Rectal smooth muscle tissue (tissue), 1 donor: ENCODE results near the gene KCND2.

ENCODE experiments used
- H3K27ac ChIP-seq: one replicate; pipeline ENCODE4 v1.7.0; 2013; ENCODE audit warnings: low read depth, low read length, inconsistent platforms
- H3K27me3 ChIP-seq: one replicate; pipeline ENCODE4 v1.7.0; 2013; ENCODE audit warnings: low read length; ENCODE audit not compliant: control insufficient read depth, insufficient read depth
- H3K36me3 ChIP-seq: one replicate; pipeline ENCODE4 v1.7.0; 2013; ENCODE audit warnings: low read length; ENCODE audit not compliant: control insufficient read depth, insufficient read depth
- H3K4me1 ChIP-seq: one replicate; pipeline ENCODE4 v1.7.0; 2013; ENCODE audit warnings: low read length; ENCODE audit not compliant: control insufficient read depth, insufficient read depth
- H3K4me3 ChIP-seq: one replicate; pipeline ENCODE4 v1.7.0; 2013; ENCODE audit warnings: low read length
- H3K9ac ChIP-seq: one replicate; pipeline ENCODE4 v1.7.0; 2013; ENCODE audit warnings: low read length

The KCND2 gene

DNA sequence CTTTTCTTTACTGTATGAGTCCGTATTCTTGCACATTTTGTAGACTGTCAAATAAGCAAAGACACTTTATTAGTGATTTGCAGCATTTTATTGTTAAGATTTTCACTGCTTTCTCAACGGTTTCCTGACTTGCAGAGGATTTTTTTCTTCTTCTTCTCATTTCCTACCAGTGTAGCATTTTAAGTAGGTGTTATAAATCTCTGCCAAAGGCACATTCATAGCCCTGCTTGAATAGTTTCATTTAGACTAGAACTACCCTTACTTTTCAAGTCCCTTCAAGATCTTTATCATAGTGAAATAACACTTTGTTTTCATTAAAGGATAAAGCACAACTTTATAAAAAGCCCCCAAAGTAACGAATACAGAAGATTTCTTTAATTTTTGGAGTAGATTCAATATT lies 313.6 kb downstream of the KCND2 start:
- Histone ChIP-seq H3K9ac (no peak overlapping the region), H3K27me3 (no peaks in the 10 kb centered on the region), H3K4me1 (no peaks in the 10 kb centered on the region), H3K36me3 (no peaks in the 10 kb centered on the region), H3K27ac (no peak overlapping the region), H3K4me3 (no peak overlapping the region)

DNA sequence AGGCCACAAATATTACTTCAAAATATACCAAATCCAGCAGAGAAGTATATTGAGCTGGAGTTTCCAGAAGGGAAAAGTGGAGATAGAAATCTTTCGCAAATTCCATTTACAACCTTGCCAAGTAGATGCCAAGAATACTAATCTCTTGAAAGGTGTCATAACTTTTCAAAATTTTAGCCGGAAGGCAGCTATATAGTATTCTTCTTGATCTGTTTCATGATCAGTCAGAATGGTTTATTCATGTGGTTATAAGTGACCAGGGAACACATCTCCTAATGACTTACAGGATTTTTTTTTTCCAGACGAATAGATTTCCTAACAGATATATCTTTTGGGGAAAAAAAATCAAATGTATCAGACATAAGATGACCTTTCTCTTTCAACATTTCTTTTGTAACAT lies 314.3 kb downstream of the KCND2 start:
- Histone ChIP-seq H3K36me3 (no peaks in the 10 kb centered on the region), H3K27me3 (no peaks in the 10 kb centered on the region), H3K9ac (no peak overlapping the region), H3K4me1 (no peaks in the 10 kb centered on the region), H3K27ac (no peak overlapping the region), H3K4me3 (no peak overlapping the region)

DNA sequence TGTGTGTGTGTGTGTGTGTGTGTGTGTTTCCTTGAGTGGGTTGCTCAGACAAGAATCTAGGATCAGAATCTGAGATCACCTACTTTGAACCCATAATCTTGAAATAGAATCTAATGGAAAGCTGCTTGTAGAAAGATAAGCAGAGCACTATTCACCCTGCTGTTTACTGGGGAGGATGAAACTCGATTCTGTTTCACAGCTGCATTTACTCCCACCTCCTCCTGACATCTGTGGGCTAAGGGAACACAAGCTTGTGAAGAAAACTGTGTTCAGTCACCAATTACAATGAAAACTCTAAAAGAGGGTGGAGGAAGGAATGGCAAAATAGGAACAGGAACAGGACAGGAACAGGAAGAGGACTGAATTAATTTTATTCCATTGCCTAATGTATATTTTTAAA lies 315.4 kb downstream of the KCND2 start:
- no peak overlapping the region for H3K4me3 ChIP-seq
- no peaks in the 10 kb centered on the region for H3K4me1 ChIP-seq
- H3K9ac ChIP-seq, result no peak overlapping the region
- no peaks in the 10 kb centered on the region for H3K36me3 ChIP-seq
- no peak overlapping the region for H3K27ac ChIP-seq
- H3K27me3 ChIP-seq, result no peaks in the 10 kb centered on the region

DNA sequence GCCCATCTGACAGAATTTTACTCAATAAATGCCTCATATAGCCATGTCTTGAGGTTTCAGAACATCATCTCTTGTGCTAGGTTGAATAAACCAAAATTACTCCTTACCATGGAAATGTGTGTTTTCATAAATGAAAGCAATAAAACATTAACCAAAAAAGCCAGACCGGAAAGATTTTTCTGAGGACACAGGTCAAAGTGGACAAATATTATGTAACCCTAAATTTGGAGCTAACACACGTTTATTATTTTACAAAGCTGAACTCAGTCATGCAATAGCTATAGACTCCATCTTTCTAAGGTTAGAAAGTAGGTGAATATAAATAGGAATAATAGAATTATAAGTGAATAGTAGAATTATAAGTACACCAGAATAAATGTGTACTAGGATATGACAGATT lies 315.9 kb downstream of the KCND2 start:
- no peak overlapping the region for H3K9ac ChIP-seq
- no peaks in the 10 kb centered on the region for H3K36me3 ChIP-seq
- H3K4me1 ChIP-seq, result no peaks in the 10 kb centered on the region
- no peak overlapping the region for H3K4me3 ChIP-seq
- no peak overlapping the region for H3K27ac ChIP-seq
- H3K27me3 ChIP-seq, result no peaks in the 10 kb centered on the region

DNA sequence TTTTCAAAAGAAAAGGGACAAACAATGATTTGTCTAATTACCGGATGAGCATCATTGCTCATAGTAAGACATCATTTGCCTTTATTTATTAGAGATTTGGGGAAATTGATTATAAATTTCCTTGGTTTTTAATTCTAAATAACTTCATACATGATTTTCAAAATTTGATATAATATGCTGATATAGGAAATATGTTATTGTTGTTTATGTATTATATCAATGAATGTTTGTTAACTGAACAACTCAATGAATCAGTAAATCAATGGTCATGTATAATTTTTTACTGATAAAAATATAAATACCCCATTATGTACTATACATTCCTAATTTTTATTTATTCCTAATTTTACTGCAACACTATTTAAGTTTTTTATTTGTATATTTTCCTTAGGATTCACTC lies 327.6 kb downstream of the KCND2 start:
- no peaks in the 10 kb centered on the region for H3K27me3 ChIP-seq
- no peak overlapping the region for H3K27ac ChIP-seq
- H3K9ac ChIP-seq, result no peak overlapping the region
- no peaks in the 10 kb centered on the region for H3K4me1 ChIP-seq
- no peak overlapping the region for H3K4me3 ChIP-seq
- H3K36me3 ChIP-seq, result no peaks in the 10 kb centered on the region

DNA sequence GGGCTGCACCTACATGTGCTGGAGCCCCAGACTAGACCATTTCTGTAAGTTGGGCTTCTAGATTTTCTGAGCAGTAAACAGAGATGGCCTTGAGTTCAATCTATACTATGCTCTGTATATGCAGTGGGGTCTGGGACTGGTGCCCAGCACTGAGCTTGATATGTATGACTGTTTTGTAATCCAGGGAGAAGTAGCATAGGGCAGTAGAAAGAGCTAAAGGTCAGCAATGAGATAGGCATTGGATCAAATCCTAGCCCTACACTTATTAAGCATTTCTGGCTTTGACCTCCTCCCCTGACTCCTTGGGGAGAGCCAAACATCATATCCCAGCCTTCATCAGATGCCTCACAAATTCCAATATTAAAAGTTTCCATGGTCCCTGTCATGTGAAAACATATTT lies 330.4 kb downstream of the KCND2 start:
- no peaks in the 10 kb centered on the region for H3K27me3 ChIP-seq
- no peaks in the 10 kb centered on the region for H3K36me3 ChIP-seq
- no peak overlapping the region for H3K4me3 ChIP-seq
- no peaks in the 10 kb centered on the region for H3K4me1 ChIP-seq
- H3K9ac ChIP-seq, result no peak overlapping the region
- no peak overlapping the region for H3K27ac ChIP-seq

DNA sequence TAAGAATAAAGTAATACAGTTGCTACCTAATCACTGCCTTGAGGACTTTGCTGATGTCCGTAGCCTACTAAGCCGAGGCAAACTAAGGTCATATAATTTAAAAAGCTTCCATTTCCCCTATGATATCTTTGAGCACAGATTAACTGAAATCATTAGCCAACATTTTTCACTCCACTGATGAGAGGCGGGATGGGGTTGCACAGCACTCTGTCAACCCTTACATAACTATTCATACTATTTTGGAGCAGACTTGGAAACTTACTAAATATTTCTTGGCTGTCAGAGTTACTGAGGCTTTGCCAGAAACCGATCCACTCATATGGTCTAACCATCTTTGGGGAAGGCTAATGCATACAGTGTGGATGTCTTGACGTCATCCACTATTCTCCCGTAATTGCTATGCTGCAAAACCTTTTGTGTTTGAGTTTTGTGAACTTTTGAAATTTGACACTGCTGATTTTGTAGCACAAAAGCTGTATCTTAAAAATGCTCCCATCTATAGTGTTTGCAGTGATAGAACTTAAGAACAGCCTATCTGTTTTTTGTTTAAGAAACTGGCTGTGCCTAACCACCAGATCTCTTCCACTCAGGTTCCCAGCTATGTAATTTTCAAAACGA lies 336.3 kb downstream of the KCND2 start:
- H3K9ac ChIP-seq, result no peak overlapping the region
- no peak overlapping the region for H3K27ac ChIP-seq
- H3K4me3 ChIP-seq, result no peak overlapping the region
- no peaks in the 10 kb centered on the region for H3K27me3 ChIP-seq
- no peaks in the 10 kb centered on the region for H3K4me1 ChIP-seq
- no peaks in the 10 kb centered on the region for H3K36me3 ChIP-seq

DNA sequence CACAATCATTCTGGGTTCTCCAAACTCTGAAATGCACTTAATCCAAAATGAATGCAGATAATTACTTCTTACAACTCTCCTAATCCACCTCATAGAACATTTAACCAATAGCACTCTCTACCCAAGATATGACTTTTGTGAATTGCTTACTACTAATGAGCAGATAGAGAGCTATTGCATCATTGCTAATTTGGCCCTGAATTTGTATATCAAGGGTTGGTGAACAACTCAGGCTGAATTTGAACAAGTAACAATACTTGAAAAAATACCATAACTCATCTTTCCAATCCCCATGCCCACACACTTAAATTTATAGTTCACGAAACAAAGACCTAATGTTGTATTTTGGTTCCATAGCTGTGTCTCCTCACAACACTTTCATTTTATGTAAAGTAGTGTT lies 339.0 kb downstream of the KCND2 start:
- Histone ChIP-seq H3K36me3 (no peaks in the 10 kb centered on the region), H3K4me1 (no peaks in the 10 kb centered on the region), H3K9ac (no peak overlapping the region), H3K27ac (no peak overlapping the region), H3K4me3 (no peak overlapping the region), H3K27me3 (no peaks in the 10 kb centered on the region)

DNA sequence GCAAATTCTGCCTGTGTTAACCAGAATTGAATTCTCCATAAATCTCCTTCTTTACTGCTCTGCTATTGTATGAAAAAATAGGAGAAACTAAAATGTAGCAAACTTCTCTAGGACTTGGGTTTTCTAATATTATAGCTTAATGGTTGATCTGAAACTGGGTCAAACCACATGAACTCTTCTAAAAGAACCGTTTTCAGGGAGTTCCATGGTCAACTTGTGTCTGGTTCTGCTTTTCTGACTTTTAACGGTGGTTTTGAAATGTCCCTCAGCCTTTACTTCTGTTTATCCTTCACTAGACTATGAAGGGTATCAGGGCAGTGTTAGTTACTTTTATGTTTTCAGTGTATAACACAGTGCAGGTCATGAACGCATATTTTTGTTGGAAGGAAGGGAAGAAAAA lies 342.7 kb downstream of the KCND2 start:
- H3K27ac ChIP-seq, result no peak overlapping the region
- no peaks in the 10 kb centered on the region for H3K27me3 ChIP-seq
- no peaks in the 10 kb centered on the region for H3K4me1 ChIP-seq
- no peak overlapping the region for H3K4me3 ChIP-seq
- no peaks in the 10 kb centered on the region for H3K36me3 ChIP-seq
- H3K9ac ChIP-seq, result no peak overlapping the region

DNA sequence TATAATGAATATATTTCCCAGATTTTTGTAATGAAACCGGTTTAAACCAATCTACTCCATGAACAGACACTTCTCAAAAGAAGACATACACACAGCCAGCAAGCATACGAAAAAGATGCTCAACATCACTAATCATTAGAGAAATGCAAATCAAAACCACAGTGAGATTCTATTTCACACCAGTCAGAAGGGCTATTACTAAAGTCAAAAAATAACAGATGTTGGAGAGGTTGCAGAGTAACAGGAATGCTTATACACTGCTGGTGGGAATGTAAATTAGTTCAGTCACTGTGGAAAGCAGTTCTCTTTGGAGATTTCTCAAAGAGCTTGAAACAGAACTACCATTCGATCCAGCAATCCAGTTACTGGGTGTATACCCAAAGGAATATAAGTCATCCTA lies 344.3 kb downstream of the KCND2 start:
- no peak overlapping the region for H3K9ac ChIP-seq
- no peaks in the 10 kb centered on the region for H3K36me3 ChIP-seq
- no peak overlapping the region for H3K4me3 ChIP-seq
- H3K27ac ChIP-seq, result no peak overlapping the region
- H3K4me1 ChIP-seq, result no peaks in the 10 kb centered on the region
- no peaks in the 10 kb centered on the region for H3K27me3 ChIP-seq

DNA sequence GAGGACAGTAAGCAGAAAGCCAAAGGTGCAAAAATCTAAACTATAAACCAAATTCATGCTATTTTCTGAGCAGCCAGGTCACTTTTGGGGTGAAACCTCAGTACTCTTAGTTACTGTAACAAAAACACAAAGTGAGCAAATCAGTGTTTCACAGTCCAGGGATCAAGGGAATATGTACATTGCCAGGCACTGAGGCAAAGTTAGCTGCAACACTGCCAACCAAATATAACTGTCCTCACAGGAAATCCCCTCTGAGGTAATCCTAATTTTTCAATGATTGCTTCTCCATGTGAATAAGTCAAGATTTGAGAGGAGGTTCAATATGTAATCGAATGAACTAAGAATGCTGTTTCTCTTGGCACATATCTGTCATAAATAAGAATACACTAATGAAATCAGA lies 355.3 kb downstream of the KCND2 start:
- Histone ChIP-seq H3K4me1 (no peaks in the 10 kb centered on the region), H3K36me3 (no peaks in the 10 kb centered on the region), H3K27ac (no peak overlapping the region), H3K27me3 (no peaks in the 10 kb centered on the region), H3K4me3 (no peak overlapping the region), H3K9ac (no peak overlapping the region)

DNA sequence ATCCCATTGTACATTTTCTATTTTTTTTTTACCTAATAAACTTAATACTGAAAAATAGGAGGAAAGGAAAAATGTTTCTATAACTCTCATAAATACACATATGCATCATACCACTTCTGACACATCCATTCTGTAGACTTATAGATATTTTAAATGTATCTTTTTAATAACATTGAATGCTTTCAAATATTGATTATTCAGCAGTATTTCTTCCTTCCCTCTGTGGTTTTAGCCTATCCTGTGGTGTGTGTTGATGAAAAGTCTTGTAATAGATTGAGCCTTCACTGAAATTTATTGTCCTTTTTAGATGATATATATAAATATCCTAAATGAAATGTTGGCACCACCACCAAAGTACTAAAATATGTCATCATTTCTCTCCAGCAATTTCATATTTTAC lies 366.9 kb downstream of the KCND2 start:
- no peak overlapping the region for H3K9ac ChIP-seq
- H3K27me3 ChIP-seq, result no peaks in the 10 kb centered on the region
- H3K4me3 ChIP-seq, result no peak overlapping the region
- no peaks in the 10 kb centered on the region for H3K36me3 ChIP-seq
- no peaks in the 10 kb centered on the region for H3K4me1 ChIP-seq
- no peak overlapping the region for H3K27ac ChIP-seq

DNA sequence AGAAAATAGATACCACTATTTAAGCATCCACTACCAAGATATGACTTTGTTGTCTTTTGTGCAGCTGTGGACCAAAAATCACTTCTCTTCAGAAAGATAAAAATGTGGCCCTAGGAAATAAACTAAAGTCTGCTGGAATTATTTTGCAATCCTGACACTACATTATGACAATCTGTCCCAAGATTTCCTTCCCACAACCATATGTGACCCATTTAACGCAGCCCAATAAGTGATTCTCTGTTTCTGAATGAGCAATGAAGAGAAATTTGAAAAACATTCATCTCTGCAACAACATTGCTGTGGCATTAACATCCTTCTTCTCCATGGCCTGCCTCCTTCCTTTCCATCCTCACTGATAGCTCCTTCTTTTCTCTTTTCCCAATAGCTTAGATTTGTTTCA lies 373.0 kb downstream of the KCND2 start:
- H3K36me3 ChIP-seq, result no peaks in the 10 kb centered on the region
- no peak overlapping the region for H3K9ac ChIP-seq
- H3K27ac ChIP-seq, result no peak overlapping the region

More for the DNA sequence above, 373.0 kb downstream of the KCND2 start:
- Histone ChIP-seq H3K4me3 (no peak overlapping the region), H3K4me1 (no peaks in the 10 kb centered on the region), H3K27me3 (no peaks in the 10 kb centered on the region)
